Measurements from ENCODE around the gene PHF21A. TPM values are rescaled to one million over a fixed set of nuclear protein-coding genes. Genes with fewer than 3 reads are reported as not detected.

PHF21A gene
- total RNA-seq, 2 experiments from 2014 or later, result 23.1 to 56.1 TPM

DNA sequence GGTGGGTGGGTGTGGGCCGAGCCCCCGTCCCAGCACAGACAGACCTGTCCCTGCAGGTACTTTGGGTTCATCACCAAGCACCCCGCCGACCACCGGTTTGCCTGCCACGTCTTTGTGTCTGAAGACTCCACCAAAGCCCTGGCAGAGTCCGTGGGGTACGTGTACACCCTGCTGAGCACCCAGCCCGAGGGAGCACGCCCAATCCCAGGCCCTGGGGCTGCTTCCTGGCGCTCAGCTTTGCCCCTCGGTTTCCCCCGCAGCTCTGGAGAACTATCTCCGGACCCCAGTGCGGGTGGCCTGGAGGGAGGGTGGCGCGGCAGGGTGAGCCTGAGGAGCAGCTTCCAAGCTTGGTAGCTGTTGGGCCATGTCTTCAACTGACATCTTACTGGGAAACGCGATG is 216.2 kb downstream of the PHF21A start:
- no peak overlapping the region for H3K27ac ChIP-seq (ENCODE audit: low read depth, low read length, poor library complexity, severe bottlenecking)
- H2AFZ ChIP-seq (ENCODE audit: low read length), result no peak overlapping the region
- no peaks in the 10 kb centered on the region for H3K9me3 ChIP-seq (ENCODE audit: low read length)
- TF ChIP-seq, protein P1, sequence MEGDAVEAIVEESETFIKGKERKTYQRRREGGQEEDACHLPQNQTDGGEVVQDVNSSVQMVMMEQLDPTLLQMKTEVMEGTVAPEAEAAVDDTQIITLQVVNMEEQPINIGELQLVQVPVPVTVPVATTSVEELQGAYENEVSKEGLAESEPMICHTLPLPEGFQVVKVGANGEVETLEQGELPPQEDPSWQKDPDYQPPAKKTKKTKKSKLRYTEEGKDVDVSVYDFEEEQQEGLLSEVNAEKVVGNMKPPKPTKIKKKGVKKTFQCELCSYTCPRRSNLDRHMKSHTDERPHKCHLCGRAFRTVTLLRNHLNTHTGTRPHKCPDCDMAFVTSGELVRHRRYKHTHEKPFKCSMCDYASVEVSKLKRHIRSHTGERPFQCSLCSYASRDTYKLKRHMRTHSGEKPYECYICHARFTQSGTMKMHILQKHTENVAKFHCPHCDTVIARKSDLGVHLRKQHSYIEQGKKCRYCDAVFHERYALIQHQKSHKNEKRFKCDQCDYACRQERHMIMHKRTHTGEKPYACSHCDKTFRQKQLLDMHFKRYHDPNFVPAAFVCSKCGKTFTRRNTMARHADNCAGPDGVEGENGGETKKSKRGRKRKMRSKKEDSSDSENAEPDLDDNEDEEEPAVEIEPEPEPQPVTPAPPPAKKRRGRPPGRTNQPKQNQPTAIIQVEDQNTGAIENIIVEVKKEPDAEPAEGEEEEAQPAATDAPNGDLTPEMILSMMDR (conservative IDR thresholded peaks at IDR 0.05; ENCODE audit: low read length), result no peak
- no peak for TF ChIP-seq EZH2phosphoT487 (IDR thresholded peaks at IDR 0.05; ENCODE audit: borderline replicate concordance, low read depth, low read length)
- intact Hi-C loops (cut with micrococcal nuclease; ENCODE audit: unreplicated experiment), result no loop called here
- peaks cover 8% of the 10 kb centered on the region; the same call in 1 of the 2 replicates for H3K36me3 ChIP-seq (ENCODE audit: insufficient read depth, low read length)
- ChIA-PET CTCF (ENCODE audit: unreplicated experiment) (no interaction called here), POLR2A (no interaction called here)
- H3K4me2 ChIP-seq (ENCODE audit: low read length), result no peak overlapping the region
- no peak overlapping the region for H3K4me3 ChIP-seq (ENCODE audit: low read depth, low read length, poor library complexity, severe bottlenecking)
- no TSS peak for BruUV-seq (replicated peaks)
- H4K20me1 ChIP-seq (ENCODE audit: insufficient read depth, low read length), result no peaks in the 10 kb centered on the region
- H3K4me1 ChIP-seq (ENCODE audit: insufficient read depth, low read length, poor library complexity, severe bottlenecking), result no peaks in the 10 kb centered on the region
- no peak for DNase-seq (ENCODE audit: low spot score)
- H3K9me2 ChIP-seq (ENCODE audit: insufficient read depth, low read length), result no peaks in the 10 kb centered on the region
- no peaks in the 10 kb centered on the region for H3K79me2 ChIP-seq (ENCODE audit: insufficient read depth, low read depth, low read length)

DNA sequence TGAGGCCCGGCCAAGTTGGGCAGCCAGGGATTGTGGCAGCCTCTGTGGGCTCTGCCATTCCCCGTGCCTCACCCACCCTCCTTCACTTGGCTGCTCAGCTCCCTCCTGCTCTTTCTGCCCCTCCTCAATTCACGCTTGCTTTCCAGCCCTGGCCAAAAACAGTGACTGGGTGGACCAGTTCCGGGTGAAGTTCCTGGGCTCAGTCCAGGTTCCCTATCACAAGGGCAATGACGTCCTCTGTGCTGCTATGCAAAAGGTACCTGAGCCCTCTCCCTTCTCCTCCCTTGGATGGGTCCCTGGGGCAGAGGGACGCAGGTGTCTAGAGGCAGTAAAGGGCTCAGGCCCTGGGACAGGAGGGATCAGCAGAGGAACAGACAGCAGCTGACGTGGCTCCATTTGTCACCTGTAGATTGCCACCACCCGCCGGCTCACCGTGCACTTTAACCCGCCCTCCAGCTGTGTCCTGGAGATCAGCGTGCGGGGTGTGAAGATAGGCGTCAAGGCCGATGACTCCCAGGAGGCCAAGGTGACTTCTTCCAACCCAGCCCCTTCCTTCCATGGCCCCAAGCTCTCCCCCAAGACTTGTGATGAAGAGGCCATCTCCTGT is 216.8 kb downstream of the PHF21A start:
- Histone ChIP-seq H3K4me3 (ENCODE audit: low read depth, low read length, poor library complexity, severe bottlenecking) (no peak overlapping the region), H3K36me3 (ENCODE audit: insufficient read depth, low read length) (peaks cover under 1% of the 10 kb centered on the region; the same call in 1 of the 2 replicates), H3K79me2 (ENCODE audit: insufficient read depth, low read depth, low read length) (no peaks in the 10 kb centered on the region), H3K27ac (ENCODE audit: low read depth, low read length, poor library complexity, severe bottlenecking) (no peak overlapping the region), H3K4me1 (ENCODE audit: insufficient read depth, low read length, poor library complexity, severe bottlenecking) (peaks cover 4% of the 10 kb centered on the region), H4K20me1 (ENCODE audit: insufficient read depth, low read length) (no peaks in the 10 kb centered on the region), H3K9me3 (ENCODE audit: low read length) (no peaks in the 10 kb centered on the region), H2AFZ (ENCODE audit: low read length) (no peak overlapping the region), H3K9me2 (ENCODE audit: insufficient read depth, low read length) (no peaks in the 10 kb centered on the region), H3K4me2 (ENCODE audit: low read length) (no peak overlapping the region)
- intact Hi-C loops (cut with micrococcal nuclease; ENCODE audit: unreplicated experiment), result no loop called here
- no TSS peak for BruUV-seq (replicated peaks)
- ChIA-PET POLR2A (no interaction called here), CTCF (ENCODE audit: unreplicated experiment) (no interaction called here)
- TF ChIP-seq, protein P1 (conservative IDR thresholded peaks at IDR 0.05; ENCODE audit: low read length), result no peak
- TF ChIP-seq EZH2phosphoT487 (IDR thresholded peaks at IDR 0.05; ENCODE audit: borderline replicate concordance, low read depth, low read length), result no peak
- DNase-seq (ENCODE audit: low spot score), result no peak

DNA sequence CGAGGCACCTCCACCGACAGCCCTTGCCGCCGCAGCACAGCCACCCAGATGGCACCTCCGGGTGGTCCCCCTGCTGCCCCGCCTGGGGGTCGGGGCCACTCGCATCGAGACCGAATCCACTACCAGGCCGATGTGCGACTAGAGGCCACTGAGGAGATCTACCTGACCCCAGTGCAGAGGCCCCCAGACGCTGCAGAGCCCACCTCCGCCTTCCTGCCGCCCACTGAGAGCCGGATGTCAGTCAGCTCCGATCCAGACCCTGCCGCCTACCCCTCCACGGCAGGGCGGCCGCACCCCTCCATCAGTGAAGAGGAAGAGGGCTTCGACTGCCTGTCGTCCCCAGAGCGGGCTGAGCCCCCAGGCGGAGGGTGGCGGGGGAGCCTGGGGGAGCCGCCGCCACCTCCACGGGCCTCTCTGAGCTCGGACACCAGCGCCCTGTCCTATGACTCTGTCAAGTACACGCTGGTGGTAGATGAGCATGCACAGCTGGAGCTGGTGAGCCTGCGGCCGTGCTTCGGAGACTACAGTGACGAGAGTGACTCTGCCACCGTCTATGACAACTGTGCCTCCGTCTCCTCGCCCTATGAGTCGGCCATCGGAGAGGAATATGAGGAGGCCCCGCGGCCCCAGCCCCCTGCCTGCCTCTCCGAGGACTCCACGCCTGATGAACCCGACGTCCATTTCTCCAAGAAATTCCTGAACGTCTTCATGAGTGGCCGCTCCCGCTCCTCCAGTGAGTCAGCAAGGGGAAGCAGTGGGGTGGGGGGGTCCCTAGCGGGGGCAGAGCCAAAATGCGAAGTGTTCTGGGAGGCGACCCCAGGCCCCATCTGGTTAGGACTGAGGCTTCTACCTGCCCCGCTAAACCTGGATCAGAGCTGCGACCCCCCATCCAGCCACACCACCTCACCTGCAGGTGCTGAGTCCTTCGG is 218.5 kb downstream of the PHF21A start:
- no peaks in the 10 kb centered on the region for H3K36me3 ChIP-seq (ENCODE audit: insufficient read depth, low read length)
- no peaks in the 10 kb centered on the region for H3K79me2 ChIP-seq (ENCODE audit: insufficient read depth, low read depth, low read length)
- ChIA-PET CTCF (ENCODE audit: unreplicated experiment) (no interaction called here), POLR2A (no interaction called here)
- no peak for DNase-seq (ENCODE audit: low spot score)
- H3K27ac ChIP-seq (ENCODE audit: low read depth, low read length, poor library complexity, severe bottlenecking), result no peak overlapping the region
- no peak overlapping the region for H3K4me3 ChIP-seq (ENCODE audit: low read depth, low read length, poor library complexity, severe bottlenecking)
- no peaks in the 10 kb centered on the region for H3K9me2 ChIP-seq (ENCODE audit: insufficient read depth, low read length)
- intact Hi-C loops (cut with micrococcal nuclease; ENCODE audit: unreplicated experiment), result no loop called here
- H3K9me3 ChIP-seq (ENCODE audit: low read length), result no peaks in the 10 kb centered on the region
- H3K4me1 ChIP-seq (ENCODE audit: insufficient read depth, low read length, poor library complexity, severe bottlenecking), result peaks cover 13% of the 10 kb centered on the region
- no TSS peak for BruUV-seq (replicated peaks)
- no peak overlapping the region for H2AFZ ChIP-seq (ENCODE audit: low read length)
- no peak overlapping the region for H3K4me2 ChIP-seq (ENCODE audit: low read length)
- H4K20me1 ChIP-seq (ENCODE audit: insufficient read depth, low read length), result no peaks in the 10 kb centered on the region
- no peak for TF ChIP-seq EZH2phosphoT487 (IDR thresholded peaks at IDR 0.05; ENCODE audit: borderline replicate concordance, low read depth, low read length)
- TF ChIP-seq, protein P1 (conservative IDR thresholded peaks at IDR 0.05; ENCODE audit: low read length), result no peak
